GM18502 (cell line): ENCODE results near the gene KIF17.
"Not testable (repeated sequence)": the region's sequence is repeated elsewhere in the genome, so short reads cannot be mapped to it uniquely, and the experiment has no call there.

Experiments
- ATAC-seq: cut with Tn5 transposase; IDR thresholded peaks from one replicate; pipeline ENCODE4 v1.9.1; 2021; ENCODE audit warnings: mild to moderate bottlenecking; ENCODE audit not compliant: unreplicated experiment, poor library complexity

The KIF17 gene

DNA sequence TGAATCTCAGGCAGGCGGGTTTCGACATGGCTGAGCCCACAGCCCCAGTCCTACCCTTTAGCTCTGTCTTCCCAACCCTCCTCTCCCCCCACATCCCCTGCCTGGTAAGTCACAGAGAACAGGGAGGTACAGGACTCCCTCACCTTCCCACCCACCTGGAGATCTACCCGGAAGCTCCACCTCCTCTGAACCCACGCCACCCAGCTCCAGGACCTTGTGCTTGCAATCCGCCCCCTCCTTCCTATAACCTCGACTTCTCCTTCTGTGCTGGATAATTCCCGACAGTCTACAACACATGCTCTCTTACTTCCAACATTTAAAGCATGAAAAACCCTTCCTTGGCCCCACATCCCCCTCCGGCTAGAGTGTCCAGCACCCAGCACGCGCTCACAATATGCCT is 22.3 kb downstream of the KIF17 start:
- ATAC-seq = no peak

DNA sequence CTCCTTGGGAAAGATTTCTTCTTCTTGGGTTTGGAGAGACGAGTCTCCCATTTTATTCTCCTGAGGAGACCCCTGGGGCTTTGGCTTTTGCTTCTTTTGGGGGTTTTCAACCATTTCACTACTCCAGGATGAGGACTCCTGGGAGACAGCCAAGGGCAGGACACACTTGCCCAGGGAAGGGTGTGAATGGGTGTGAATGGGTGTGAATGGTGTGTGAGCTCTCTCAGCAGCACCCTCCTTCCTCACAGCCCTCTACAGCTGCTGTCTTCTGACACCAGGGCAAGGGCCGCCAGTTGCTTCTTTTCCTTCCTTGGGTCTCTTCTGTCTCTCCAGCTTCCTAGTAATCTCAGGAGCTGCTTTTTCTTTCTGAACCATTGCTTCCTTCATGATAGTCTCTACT is 24.2 kb downstream of the KIF17 start:
- no peak for ATAC-seq

DNA sequence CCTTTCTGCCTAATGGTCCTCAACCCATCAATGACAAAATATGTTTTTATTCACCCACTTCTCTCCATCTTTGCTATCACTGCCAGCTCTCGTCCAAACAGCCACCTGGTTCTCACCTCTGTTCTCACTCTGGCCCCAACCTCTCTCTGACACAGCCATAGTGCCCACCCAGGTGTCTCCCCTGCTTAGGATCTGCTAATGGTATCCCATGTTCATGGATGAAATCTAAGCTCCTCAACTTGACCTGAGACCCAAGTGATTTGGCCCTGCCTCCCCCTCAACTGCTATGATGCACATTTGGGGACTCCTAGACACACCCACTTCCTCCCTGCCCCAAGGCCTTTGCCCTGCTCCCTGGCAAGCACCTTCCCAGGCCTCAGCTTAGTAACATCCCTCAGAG is 25.9 kb downstream of the KIF17 start:
- ATAC-seq = no peak

- no peak for ATAC-seq
These were observed 28.2 kb downstream of the KIF17 start for GRCh38 chr1:20689645-20690056.

DNA sequence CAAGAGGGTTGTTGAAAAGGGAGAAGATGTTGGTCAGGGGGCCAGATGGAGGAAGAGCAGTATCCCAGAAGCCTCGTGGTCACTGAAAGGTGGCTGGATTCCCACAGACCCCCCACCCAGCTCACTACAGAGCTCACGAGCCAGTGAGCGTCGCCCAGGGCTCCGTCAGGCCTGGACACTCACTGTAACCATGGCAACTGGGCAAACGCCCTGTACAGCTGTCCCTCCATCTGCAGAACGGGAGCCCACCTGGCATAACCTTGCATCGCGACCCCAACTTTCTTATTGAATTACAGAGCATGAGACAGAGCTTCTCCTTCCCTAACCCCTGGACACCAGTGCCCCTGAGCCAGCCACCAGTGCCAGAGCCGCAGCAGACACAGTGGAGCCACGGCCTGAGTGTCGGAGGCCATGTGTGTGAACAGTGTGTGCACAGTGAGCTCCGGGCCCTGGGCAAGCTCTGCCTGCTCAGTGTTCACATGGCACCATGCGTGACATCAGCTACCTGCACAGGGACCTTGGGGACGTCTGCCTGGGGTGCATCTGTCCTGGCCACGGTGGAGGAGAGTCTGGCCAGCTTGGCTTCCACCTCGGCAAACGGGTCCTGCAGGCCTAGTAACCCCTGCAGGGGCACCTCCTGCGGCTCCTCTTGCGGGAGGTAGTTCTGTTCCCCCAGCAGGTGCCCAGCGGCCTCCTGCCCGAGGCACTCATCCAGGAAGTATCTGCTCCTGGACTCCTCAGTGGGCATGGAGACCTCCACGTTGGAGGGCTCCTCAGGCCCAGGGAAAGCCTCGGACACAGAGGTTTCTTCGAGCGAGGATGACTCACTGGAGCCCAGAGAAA is 30.7 kb downstream of the KIF17 start:
- no peak for ATAC-seq

- no peak for ATAC-seq
These were observed 32.1 kb downstream of the KIF17 start for GRCh38 chr1:20685741-20686140.

DNA sequence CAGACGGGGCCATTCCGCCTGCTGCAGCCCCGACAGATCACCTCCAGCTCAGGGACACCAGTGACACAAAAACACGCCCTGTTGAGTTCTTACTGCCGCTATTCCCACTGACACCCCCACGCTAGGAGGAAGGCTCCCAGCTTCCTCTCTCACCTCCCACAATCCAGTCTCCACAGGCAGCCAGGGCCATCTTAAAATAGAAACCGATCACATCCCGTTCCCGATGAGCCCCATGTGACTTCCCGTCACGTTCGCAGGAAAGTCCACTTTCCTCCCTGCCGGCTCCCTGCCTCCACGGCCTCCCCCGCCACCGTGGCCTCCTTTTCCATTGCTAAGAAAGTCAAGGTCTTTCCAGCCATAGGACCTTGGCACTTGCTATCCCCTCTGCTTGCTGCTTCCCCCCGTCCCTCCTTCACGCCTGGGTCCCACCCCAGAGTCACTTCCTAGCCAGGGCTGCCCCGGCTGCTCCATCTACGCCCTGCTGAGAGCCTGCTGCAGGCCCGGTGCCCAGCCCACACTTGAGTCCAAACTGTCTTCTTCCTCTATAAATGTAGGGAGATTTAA is 32.6 kb downstream of the KIF17 start:
- no peak for ATAC-seq

DNA sequence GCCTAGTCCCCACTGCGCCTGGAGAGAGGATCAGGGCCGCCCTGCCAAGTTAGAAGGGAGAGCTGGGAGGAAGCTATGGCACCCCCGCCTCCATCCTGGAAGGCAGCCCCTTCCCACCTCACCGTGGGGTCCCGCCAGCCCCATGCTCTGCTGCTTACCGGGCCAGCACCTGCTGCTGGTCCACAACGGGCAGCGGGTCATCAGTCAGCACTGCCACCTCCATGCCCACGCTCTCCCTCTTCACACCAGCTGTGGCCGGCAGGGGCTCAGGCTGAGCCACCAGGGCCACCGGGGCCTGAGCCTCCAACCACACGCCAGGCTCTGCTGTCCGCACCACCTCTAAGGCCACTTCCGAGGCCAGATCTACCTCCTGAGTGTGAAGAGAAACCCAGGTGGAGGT is 33.2 kb downstream of the KIF17 start:
- ATAC-seq = no peak

GRCh38 chr1:20684050-20684620 is 33.7 kb downstream of the KIF17 start:
- no peak for ATAC-seq

DNA sequence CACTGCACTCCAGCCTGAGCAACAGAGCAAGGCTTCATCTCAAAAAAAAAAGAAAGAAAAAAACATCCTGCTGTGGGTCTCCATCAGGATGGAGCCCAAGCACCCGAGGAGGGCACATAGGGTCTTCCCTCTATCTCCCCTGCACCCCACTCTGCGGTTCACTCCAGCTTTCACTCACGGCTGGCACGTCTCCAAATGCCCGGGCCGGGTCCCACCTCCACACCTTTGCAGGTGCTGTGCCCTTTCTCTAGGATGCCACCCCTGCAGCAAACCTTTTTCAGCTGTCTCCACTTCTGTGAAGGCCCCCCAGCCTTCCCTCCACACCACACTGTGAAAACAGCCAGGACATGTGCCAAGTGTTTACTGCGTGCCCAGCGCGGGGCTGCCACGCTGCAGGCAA is 34.2 kb downstream of the KIF17 start:
- no peak for ATAC-seq

DNA sequence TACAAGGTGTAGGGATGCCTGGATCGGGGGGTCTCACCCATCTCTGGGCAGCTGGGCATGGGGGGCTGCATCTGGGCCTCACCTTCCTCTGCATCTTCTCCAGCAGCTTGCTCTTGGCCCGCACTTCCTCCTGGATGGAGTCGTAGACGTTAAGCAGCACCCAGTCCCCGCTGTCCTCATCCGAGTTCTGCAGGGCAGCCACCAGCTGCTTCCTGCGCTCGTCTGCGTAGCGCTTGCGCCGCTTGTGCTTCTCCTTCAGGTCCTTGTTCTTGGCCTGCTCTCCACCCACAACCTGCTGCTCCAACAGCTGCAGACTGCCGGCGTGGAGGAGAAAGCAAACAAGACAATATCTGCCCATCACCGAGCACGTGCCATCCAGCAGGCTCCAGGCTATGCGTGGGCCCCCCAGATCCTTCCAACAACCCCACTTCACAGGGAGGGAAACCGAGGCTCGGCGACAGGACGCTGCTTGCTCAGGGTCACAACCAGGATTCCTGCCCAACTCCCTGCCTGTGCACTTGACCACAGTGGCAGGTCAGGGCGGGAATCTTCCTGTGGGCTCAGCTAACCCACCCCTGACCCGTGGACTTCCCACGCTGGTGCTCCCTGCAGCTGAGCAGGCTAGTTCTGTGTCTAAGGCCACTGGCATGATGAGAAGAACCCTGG is 35.1 kb downstream of the KIF17 start:
- ATAC-seq = no peak

- ATAC-seq = no peak
These were observed 35.8 kb downstream of the KIF17 start for GRCh38 chr1:20681999-20682398.

GRCh38 chr1:20680269-20680668 is 37.5 kb downstream of the KIF17 start:
- ATAC-seq = no peak

GRCh38 chr1:20678599-20678998 is 39.2 kb downstream of the KIF17 start:
- no peak for ATAC-seq

DNA sequence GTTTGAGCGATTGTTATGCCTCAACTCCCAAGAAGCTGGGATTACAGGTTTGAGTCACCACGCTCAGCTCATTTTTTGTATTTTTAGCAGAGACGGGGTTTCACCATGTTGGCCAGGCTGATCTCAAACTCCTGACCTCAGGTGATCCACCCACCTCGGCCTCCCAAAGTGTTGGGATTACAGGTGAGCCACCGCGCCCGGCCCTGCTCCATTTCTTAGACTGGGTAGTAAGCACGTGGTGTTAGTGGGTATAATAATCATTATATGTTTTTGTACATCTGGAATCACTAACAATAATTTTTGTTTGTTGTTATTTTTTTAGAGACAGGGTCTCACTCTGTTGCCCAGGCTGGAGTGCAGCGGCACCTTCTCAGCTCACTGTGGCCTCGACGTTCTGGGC is 44.2 kb downstream of the KIF17 start:
- ATAC-seq = not testable (repeated sequence)

DNA sequence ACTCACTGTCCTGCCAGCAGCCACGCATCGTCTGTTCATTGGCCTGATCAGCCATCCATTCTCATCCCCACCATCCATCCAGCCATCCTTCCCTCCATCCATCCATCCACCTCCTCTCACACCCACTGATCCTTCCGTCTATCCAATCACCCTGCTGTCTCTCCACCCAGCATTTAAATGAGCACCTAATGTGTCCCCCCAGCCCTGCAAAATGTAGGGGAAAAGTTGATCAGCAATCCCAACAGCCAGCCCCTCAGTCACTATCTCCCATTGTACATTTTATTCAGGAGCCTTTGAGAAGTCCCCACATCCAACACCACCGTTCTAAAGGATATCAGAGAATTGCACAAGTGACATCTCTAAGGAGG is 45.6 kb downstream of the KIF17 start:
- ATAC-seq = no peak

GRCh38 chr1:20670936-20671335 is 46.9 kb downstream of the KIF17 start:
- no peak for ATAC-seq

- no peak for ATAC-seq
These were observed 49.2 kb downstream of the KIF17 start for GRCh38 chr1:20668581-20668980.

DNA sequence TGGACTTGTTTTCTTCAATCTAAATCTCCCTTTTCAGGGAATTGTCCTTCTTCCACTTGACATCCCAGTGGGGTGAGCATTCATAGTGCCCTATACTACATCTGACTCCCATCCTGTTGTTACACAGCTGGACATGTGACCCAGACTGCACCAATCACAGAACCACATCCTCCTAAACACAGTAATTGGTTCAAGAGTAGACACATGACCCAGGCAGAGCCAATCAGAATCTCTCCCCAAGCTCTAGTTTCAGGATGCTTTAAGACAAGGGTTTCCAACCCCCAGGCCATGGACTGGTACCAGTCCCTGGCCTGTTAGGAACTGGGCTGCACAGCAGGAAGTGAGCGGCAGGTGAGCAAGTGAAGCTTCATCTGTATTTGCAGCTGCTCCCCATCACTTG is 51.0 kb downstream of the KIF17 start:
- no peak for ATAC-seq

DNA sequence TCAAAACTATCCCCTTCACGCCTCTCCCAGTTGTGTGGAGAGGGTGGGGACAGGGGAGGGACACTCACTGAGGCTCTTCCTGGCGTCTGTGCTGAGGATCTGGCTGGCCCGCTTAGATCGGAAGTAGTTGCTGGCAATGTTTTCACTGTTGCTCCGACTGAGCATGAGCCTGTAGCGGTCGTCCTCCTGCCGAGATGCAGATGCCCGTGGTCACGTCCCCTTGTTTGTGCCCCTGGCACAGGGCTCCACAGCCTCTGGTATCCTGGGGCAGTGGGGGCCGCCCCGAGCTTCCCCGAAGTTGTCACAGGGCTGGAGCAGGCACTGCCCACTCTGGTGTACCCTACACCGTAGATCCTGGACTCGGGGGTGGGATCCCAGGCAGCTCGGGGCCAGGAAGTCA is 51.7 kb downstream of the KIF17 start:
- no peak for ATAC-seq

DNA sequence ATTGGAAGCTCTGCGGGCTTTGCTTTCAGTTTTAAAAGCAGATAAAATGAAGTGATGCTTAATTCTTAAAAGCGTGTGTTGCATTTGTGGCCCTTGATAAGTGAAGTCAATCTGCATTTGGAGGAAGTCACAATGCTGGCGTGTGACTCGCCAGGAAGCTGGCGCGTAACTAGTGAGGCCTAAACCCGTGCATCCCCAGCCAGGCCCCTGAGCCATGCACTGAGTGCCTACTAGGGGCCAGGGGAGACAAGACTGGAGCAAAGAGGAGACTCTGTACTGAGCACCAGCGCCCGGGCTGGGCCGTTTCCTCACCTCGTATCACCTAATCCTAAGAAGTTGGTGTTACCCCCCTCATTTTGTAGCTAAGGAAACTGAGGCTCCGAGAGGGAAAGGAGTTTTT is 52.1 kb downstream of the KIF17 start:
- ATAC-seq = no peak
